GM12875 (cell line): Measurements from ENCODE around the gene ITGA1.
"Not testable (repeated sequence)": the region's sequence is repeated elsewhere in the genome, so short reads cannot be mapped to it uniquely, and the experiment has no call there.

ENCODE experiments used
- H3K4me3 ChIP-seq: one replicate; pipeline ENCODE4 v1.5.1; 2011; ENCODE audit warnings: low read depth, low read length, control low read depth
- TF ChIP-seq, protein P1 (sequence below): IDR thresholded peaks from 2 replicates; pipeline ENCODE4 v1.5.1; 2011; ENCODE audit warnings: low read depth, mild to moderate bottlenecking, control low read depth, inconsistent platforms, low read length, moderate library complexity, borderline replicate concordance; ENCODE audit not compliant: insufficient read depth

Gene ITGA1

GRCh38 chr5:52846182-52846842, 58.6 kb downstream of the ITGA1 start:
- no peak overlapping the region for H3K4me3 ChIP-seq
- TF ChIP-seq, protein P1, sequence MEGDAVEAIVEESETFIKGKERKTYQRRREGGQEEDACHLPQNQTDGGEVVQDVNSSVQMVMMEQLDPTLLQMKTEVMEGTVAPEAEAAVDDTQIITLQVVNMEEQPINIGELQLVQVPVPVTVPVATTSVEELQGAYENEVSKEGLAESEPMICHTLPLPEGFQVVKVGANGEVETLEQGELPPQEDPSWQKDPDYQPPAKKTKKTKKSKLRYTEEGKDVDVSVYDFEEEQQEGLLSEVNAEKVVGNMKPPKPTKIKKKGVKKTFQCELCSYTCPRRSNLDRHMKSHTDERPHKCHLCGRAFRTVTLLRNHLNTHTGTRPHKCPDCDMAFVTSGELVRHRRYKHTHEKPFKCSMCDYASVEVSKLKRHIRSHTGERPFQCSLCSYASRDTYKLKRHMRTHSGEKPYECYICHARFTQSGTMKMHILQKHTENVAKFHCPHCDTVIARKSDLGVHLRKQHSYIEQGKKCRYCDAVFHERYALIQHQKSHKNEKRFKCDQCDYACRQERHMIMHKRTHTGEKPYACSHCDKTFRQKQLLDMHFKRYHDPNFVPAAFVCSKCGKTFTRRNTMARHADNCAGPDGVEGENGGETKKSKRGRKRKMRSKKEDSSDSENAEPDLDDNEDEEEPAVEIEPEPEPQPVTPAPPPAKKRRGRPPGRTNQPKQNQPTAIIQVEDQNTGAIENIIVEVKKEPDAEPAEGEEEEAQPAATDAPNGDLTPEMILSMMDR = no peak

DNA sequence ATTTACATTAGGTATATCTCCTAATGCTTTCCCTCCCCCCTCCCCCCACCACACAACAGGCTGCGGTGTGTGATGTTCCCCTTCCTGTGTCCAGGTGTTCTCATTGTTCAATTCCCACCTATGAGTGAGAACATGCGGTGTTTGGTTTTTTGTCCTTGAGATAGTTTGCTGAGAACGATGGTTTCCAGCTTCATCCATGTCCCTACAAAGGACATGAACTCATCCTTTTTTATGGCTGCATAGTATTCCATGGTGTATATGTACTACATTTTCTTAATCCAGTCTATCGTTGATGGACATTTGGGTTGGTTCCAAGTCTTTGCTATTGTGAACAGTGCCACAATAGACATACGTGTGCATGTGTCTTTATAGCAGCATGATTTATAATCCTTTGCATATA, 61.0 kb downstream of the ITGA1 start:
- not testable (repeated sequence) for H3K4me3 ChIP-seq

GRCh38 chr5:52849544-52849943, 61.8 kb downstream of the ITGA1 start:
- TF ChIP-seq, protein P1 = no peak
- H3K4me3 ChIP-seq = no peak overlapping the region

GRCh38 chr5:52853650-52854049, 65.9 kb downstream of the ITGA1 start:
- TF ChIP-seq, protein P1 = no peak
- no peak overlapping the region for H3K4me3 ChIP-seq

- TF ChIP-seq, protein P1 = no peak
- no peak overlapping the region for H3K4me3 ChIP-seq
Observed at GRCh38 chr5:52854301-52854700, 66.6 kb downstream of the ITGA1 start.

- no peak overlapping the region for H3K4me3 ChIP-seq
- TF ChIP-seq, protein P1 = no peak
Observed at GRCh38 chr5:52854949-52855348, 67.2 kb downstream of the ITGA1 start.

- no peak overlapping the region for H3K4me3 ChIP-seq
- TF ChIP-seq, protein P1 = no peak
Observed at GRCh38 chr5:52856564-52856963, 68.8 kb downstream of the ITGA1 start.
